Uterus (tissue), 2 donors: ENCODE data around the gene C1GALT1C1.

Experiments used
- CTCF ChIP-seq, 4 experiments: fragments of 200-600 bp in 2 of 4; fragments of 450-650 bp in 2 of 4; sonication (generic) in 2 of 4; IDR thresholded peaks; one replicate each; pipeline ENCODE4 v1.5.1; 2016 to 2019; ENCODE audit warnings: antibody characterized with exemption in 4 of 4, mild to moderate bottlenecking in 2 of 4, moderate library complexity in 1 of 4
- POLR2A ChIP-seq, 2 donors: fragments of 450-650 bp; IDR thresholded peaks; one replicate each; pipeline ENCODE4 v1.6.1; 2016; ENCODE audit warnings: antibody characterized with exemption in 2 of 2, mild to moderate bottlenecking in 1 of 2, moderate library complexity in 1 of 2

DNA sequence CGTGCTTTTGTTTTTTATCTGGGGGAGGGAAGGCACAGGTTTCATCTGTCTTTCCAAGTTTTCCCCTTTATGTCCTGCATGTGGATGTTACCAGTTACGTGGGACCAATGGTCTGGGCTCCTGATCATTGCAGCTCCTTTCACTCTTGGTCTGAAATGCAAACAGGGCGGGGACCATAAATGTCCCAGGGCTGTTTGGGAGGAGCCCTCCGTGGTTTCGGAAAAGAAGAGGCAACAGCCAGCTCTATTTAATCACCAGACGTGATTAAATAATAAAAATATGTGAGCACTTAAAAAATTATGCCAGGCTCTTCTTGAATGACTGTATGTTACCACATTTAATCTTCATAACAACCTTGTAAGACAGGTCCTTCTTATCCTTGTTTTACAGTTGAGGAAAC lies 30.8 kb upstream of the C1GALT1C1 start:
- TF ChIP-seq POLR2A (IDR thresholded peaks at IDR 0.05) (no peak), CTCF (IDR thresholded peaks at IDR 0.05) (no peak)
